ENCODE measurements around the gene SYMPK. TPM values are rescaled to one million over a fixed set of nuclear protein-coding genes. Genes with fewer than 3 reads are reported as not detected.

The SYMPK gene
- total RNA-seq, 4 donors from 2014 or later: 28.4 to 36.6 (median 31.6) TPM

DNA sequence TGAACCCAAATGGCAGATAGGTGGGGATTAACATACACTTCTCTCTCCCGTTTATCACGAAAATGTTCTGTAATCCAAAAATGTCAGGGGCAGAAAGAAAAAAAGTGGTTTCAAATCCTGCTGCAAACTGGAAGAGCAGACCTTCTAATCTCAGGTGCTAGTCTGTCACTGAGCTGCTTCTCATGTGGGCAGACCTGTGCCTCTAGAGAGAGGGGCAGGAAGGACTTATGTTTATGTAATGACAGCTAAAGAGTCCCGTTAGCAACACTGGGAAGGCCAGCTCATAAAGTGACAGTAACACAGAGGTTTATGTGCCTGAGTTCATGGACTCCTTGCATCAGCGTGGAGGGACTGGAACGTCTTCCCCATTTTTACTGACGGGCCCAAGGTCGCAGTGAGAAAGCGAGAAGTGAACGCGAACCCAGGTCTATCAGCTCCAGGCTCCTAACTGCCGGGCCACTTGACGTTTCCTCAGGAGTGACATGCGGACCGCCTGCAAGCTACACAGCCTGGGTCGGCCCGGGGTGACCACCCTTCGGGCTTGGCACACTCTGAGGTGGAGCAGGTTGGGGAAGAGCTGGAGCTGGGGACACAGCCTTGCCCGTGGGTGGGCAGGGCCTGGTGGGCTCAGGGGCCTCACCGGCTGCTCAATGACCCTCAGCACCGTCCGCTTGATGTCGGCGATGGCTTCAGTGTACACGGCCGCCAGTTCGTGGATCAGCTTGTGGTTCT, 38.2 kb downstream of the SYMPK start:
- 74 to 77% methylated on average over 9 to 17 of the region's 26 CpGs for WGBS, 2 donors
- TF ChIP-seq, protein P1, sequence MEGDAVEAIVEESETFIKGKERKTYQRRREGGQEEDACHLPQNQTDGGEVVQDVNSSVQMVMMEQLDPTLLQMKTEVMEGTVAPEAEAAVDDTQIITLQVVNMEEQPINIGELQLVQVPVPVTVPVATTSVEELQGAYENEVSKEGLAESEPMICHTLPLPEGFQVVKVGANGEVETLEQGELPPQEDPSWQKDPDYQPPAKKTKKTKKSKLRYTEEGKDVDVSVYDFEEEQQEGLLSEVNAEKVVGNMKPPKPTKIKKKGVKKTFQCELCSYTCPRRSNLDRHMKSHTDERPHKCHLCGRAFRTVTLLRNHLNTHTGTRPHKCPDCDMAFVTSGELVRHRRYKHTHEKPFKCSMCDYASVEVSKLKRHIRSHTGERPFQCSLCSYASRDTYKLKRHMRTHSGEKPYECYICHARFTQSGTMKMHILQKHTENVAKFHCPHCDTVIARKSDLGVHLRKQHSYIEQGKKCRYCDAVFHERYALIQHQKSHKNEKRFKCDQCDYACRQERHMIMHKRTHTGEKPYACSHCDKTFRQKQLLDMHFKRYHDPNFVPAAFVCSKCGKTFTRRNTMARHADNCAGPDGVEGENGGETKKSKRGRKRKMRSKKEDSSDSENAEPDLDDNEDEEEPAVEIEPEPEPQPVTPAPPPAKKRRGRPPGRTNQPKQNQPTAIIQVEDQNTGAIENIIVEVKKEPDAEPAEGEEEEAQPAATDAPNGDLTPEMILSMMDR (IDR thresholded peaks at IDR 0.05): no peak
- no peak for TF ChIP-seq POLR2A (IDR thresholded peaks at IDR 0.05)
- Histone ChIP-seq H3K27me3 (no peaks in the 10 kb centered on the region), H3K4me1 (peaks cover 3 to 34% (median 13%) of the 10 kb centered on the region in 3 donors), H3K27ac (peak overlapping the region in 1 of 4 donors; percentile 21), H3K4me3 (no peak overlapping the region), H3K36me3 (peaks cover 40 to 98% (median 49%) of the 10 kb centered on the region in 3 donors), H3K9me3 (no peaks in the 10 kb centered on the region)
- intact Hi-C loops (cut with DNase I): no loop called here
- no peak for DNase-seq

DNA sequence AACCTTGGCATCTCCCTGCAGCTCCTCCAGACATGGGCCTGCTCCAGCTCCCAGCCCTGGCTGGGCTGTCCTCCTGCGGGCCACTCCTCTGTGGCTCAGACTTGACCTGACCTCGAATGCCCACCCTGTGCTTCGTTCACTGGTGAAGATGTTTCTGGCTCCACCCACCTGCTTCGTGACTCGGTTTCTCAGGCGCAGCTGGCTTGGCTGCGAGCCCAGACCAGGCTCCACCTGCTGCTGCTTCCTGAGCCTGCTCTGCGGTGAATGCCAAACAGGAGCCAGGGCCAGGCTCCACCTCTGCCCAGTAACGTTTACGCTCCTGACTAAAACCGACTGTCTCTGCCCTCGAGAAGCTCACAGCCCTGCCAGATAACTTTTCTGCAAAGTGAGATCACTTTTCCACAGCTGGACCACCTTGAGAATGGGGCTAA, 38.9 kb downstream of the SYMPK start:
- Histone ChIP-seq H3K27ac (peak overlapping the region in 1 of 4 donors; percentile 21), H3K36me3 (peaks cover 33 to 97% (median 42%) of the 10 kb centered on the region in 3 donors), H3K9me3 (no peaks in the 10 kb centered on the region), H3K4me1 (peaks cover 3 to 35% (median 13%) of the 10 kb centered on the region in 3 donors), H3K27me3 (no peaks in the 10 kb centered on the region), H3K4me3 (no peak overlapping the region)
- intact Hi-C loops (cut with DNase I): no loop called here
- no peak for DNase-seq
- 36 to 60% methylated on average over 2 to 11 of the region's 12 CpGs for WGBS, 2 donors
- TF ChIP-seq, protein P1 (IDR thresholded peaks at IDR 0.05): no peak
- no peak for TF ChIP-seq POLR2A (IDR thresholded peaks at IDR 0.05)

DNA sequence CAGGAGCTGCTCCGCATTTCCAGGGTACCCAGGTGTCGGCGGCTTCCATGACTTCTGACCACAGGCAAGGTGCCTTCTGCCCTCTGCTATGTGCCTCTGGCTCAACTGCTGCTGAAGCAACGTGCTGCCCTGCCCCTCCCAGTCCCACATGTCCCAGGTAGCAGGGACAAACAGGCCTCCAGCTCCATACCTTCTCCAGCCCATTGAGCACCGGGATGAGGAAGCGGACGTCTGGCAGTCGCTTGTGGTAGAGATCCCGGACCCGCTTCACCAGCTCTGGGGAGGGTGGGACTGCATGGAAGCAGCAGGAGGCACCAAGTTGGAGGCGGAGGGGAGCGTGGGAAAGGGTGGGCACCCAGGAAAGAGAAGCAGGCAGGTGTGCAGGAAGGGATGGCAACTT, 39.8 kb downstream of the SYMPK start:
- peaks cover 26 to 91% (median 34%) of the 10 kb centered on the region in 3 donors for H3K36me3 ChIP-seq
- no peak overlapping the region for H3K4me3 ChIP-seq
- no peak overlapping the region for H3K27ac ChIP-seq
- H3K4me1 ChIP-seq: peaks cover 3 to 37% (median 13%) of the 10 kb centered on the region in 3 donors
- H3K27me3 ChIP-seq: no peaks in the 10 kb centered on the region
- H3K9me3 ChIP-seq: no peaks in the 10 kb centered on the region
- no CpG with 5 or more reads among the region's 12 CpGs for WGBS, 2 donors
- intact Hi-C loops (cut with DNase I): no loop called here
- no peak for TF ChIP-seq POLR2A (IDR thresholded peaks at IDR 0.05)
- TF ChIP-seq, protein P1 (IDR thresholded peaks at IDR 0.05): no peak
- DNase-seq: no peak

DNA sequence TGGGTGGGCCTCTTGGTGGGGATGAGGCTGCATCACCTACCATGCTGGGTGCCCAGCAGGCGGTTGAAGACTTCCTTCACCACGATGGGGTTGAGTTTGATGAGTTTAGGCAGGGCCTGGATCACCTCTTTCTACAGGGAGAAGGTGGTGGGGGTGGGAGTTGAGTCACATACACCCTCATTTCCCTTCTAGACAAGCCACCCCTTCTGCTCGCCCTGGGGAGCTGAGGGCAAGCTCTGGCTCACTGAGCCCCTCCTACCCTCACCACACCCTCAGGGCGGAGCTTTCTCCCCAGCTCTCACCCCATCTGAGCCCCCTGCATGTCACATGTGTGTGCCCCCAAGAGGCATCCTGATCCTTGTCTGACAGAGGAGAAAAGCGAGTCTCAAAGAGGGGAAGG, 40.2 kb downstream of the SYMPK start:
- H3K27me3 ChIP-seq: no peaks in the 10 kb centered on the region
- no peak for DNase-seq
- TF ChIP-seq POLR2A (IDR thresholded peaks at IDR 0.05): no peak
- TF ChIP-seq, protein P1 (IDR thresholded peaks at IDR 0.05): no peak
- H3K36me3 ChIP-seq: peaks cover 22 to 91% (median 30%) of the 10 kb centered on the region in 3 donors
- WGBS, 2 donors: 55 to 93% methylated on average over 2 of the region's 5 CpGs
- intact Hi-C loops (cut with DNase I): no loop called here
- H3K4me1 ChIP-seq: peaks cover 3 to 42% (median 13%) of the 10 kb centered on the region in 3 donors
- no peaks in the 10 kb centered on the region for H3K9me3 ChIP-seq
- no peak overlapping the region for H3K27ac ChIP-seq
- no peak overlapping the region for H3K4me3 ChIP-seq

DNA sequence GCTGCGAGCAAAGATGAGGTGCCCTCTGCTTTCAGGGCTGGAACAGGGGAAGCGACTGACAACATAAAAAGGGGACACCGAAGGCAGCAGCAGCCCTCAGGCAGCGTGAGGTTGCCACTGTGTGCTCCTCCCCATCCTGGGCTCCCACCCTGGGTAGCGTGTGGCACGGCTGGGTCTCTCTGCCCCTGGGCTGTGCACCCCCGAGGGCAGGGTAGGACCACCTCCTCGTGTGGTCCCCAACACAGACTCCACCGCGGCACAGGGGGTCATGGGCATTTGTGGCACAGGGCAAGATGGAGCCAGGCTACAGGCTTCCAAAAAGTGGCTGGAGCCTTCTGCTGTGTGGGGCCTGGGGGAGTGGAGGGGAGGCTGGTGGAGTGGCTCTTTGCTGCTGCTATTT, 41.4 kb downstream of the SYMPK start:
- WGBS, 2 donors: 60 to 82% methylated on average over 4 to 10 of the region's 10 CpGs
- intact Hi-C loops (cut with DNase I): no loop called here
- no peak overlapping the region for H3K4me3 ChIP-seq
- no peak overlapping the region for H3K27ac ChIP-seq
- no peak for DNase-seq
- no peaks in the 10 kb centered on the region for H3K27me3 ChIP-seq
- peaks cover 18 to 81% (median 21%) of the 10 kb centered on the region in 3 donors for H3K36me3 ChIP-seq
- no peak for TF ChIP-seq POLR2A (IDR thresholded peaks at IDR 0.05)
- TF ChIP-seq, protein P1 (IDR thresholded peaks at IDR 0.05): no peak
- H3K9me3 ChIP-seq: no peaks in the 10 kb centered on the region
- H3K4me1 ChIP-seq: peaks cover 7 to 54% (median 16%) of the 10 kb centered on the region in 3 donors
